Suprapubic skin (tissue), 4 donors: ENCODE results near the gene KIF5A.

Experiments
- POLR2A ChIP-seq, 2 donors: fragments of 450-650 bp; IDR thresholded peaks; one replicate each; pipeline ENCODE4 v1.6.1; 2017; ENCODE audit warnings: antibody characterized with exemption in 2 of 2, mild to moderate bottlenecking in 2 of 2, moderate library complexity in 2 of 2
- POLR2AphosphoS5 ChIP-seq, 3 donors: sonication (generic); formaldehyde crosslinking; IDR thresholded peaks; one replicate each; pipeline ENCODE4 v1.6.1; 2017; ENCODE audit warnings: antibody characterized with exemption in 3 of 3
- TF ChIP-seq, protein P1 (sequence below), 2 donors: fragments of 200-600 bp in 1 of 2; fragments of 450-650 bp in 1 of 2; sonication (generic) in 1 of 2; IDR thresholded peaks; one replicate each; pipeline ENCODE4 v1.5.1; 2016 to 2019; ENCODE audit warnings: antibody characterized with exemption in 2 of 2, mild to moderate bottlenecking in 1 of 2, moderate library complexity in 1 of 2

DNA sequence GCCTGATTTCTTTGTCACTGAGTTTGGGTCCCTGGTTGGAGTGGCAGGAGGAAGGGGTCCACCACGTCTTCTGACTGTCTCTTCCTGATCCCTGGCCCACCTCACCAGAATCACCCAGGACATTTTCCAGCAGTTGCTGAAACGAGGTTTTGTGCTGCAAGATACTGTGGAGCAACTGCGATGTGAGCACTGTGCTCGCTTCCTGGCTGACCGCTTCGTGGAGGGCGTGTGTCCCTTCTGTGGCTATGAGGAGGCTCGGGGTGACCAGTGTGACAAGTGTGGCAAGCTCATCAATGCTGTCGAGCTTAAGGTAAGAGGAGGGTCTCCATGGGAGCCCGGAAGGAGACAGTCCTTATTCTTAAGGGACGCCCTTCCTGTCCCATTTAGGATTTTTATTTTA is 49.6 kb upstream of the KIF5A start:
- TF ChIP-seq POLR2A (IDR thresholded peaks at IDR 0.05) (no peak), POLR2AphosphoS5 (IDR thresholded peaks at IDR 0.05) (no peak)
- TF ChIP-seq, protein P1, sequence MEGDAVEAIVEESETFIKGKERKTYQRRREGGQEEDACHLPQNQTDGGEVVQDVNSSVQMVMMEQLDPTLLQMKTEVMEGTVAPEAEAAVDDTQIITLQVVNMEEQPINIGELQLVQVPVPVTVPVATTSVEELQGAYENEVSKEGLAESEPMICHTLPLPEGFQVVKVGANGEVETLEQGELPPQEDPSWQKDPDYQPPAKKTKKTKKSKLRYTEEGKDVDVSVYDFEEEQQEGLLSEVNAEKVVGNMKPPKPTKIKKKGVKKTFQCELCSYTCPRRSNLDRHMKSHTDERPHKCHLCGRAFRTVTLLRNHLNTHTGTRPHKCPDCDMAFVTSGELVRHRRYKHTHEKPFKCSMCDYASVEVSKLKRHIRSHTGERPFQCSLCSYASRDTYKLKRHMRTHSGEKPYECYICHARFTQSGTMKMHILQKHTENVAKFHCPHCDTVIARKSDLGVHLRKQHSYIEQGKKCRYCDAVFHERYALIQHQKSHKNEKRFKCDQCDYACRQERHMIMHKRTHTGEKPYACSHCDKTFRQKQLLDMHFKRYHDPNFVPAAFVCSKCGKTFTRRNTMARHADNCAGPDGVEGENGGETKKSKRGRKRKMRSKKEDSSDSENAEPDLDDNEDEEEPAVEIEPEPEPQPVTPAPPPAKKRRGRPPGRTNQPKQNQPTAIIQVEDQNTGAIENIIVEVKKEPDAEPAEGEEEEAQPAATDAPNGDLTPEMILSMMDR (IDR thresholded peaks at IDR 0.05) = no peak
